ENCODE results near the gene RNPEPL1. TPM values are rescaled to one million over a fixed set of nuclear protein-coding genes. Genes with fewer than 3 reads are reported as not detected.
"Not testable (repeated sequence)": the region's sequence is repeated elsewhere in the genome, so short reads cannot be mapped to it uniquely, and the experiment has no call there.

Gene RNPEPL1
- polyA plus RNA-seq, 1 donor, result 61.8 TPM

GRCh38 chr2:240604291-240604938 is 36.1 kb downstream of the RNPEPL1 start:
- peaks cover 24% of the 10 kb centered on the region for H3K4me1 ChIP-seq (ENCODE audit: control insufficient read depth, insufficient read depth, low read length)
- peak overlapping the region; percentile 76 for H3K4me3 ChIP-seq (ENCODE audit: low read length)
- H3K27ac ChIP-seq (ENCODE audit: low read length), result peak overlapping the region; percentile 87
- peak; percentile 80 to 91 for DNase-seq
- peaks cover 15% of the 10 kb centered on the region for H3K36me3 ChIP-seq (ENCODE audit: control insufficient read depth, insufficient read depth, low read length)
- no peaks in the 10 kb centered on the region for H3K9me3 ChIP-seq (ENCODE audit: control insufficient read depth, low read depth, low read length)
- no CpG with 5 or more reads among the region's 11 CpGs for WGBS (ENCODE audit: insufficient coverage, low lambda C conversion rate)
- no peaks in the 10 kb centered on the region for H3K27me3 ChIP-seq (ENCODE audit: control insufficient read depth, insufficient read depth, low read length)

DNA sequence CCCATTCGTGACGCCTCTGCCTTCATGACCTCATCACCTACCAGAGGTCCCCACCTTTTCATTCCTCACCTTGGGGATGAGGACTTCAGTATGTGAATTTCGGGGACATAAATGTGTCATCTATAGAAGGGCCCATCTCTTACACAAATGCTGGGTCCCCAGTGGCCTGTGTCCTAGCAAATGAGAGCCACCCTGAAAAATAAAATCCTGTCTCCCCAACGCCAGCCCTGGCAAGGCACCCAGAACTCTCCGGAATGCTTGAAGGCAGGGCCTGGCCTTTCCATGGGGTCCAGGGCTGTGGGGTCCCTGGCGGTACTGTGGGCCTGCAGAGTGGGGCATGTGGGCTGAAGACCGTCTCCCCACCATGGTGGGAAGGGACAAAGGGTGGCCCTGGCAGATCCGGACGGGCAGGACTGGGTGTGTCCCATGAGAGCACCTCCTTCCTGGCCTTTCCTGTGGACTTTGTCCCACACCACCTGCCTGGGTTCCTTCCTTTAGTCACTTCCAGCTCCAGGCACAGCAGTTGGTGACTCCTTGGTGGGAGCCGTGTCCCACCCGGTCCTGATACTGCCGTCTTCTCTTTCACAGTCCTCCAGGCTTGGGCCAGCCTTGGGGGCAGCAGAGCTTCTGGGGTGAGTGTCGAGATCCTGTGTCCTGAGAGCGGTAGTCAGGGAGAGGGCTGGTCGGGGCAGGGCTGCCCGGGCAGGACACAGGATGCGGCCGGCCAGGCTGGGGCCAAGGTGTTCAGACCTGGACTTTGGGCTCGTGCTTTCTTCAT is 36.8 kb downstream of the RNPEPL1 start:
- peaks cover 24% of the 10 kb centered on the region for H3K4me1 ChIP-seq (ENCODE audit: control insufficient read depth, insufficient read depth, low read length)
- no peaks in the 10 kb centered on the region for H3K27me3 ChIP-seq (ENCODE audit: control insufficient read depth, insufficient read depth, low read length)
- H3K9me3 ChIP-seq (ENCODE audit: control insufficient read depth, low read depth, low read length), result no peaks in the 10 kb centered on the region
- H3K4me3 ChIP-seq (ENCODE audit: low read length), result peak overlapping the region; percentile 76
- WGBS (ENCODE audit: insufficient coverage, low lambda C conversion rate), result 20% methylated on average over 1 of the region's 19 CpGs
- peak; percentile 88 to 96 for DNase-seq
- H3K27ac ChIP-seq (ENCODE audit: low read length), result peak overlapping the region; percentile 87
- H3K36me3 ChIP-seq (ENCODE audit: control insufficient read depth, insufficient read depth, low read length), result peaks cover 13% of the 10 kb centered on the region

- Histone ChIP-seq H3K27me3 (ENCODE audit: control insufficient read depth, insufficient read depth, low read length) (no peaks in the 10 kb centered on the region), H3K4me1 (ENCODE audit: control insufficient read depth, insufficient read depth, low read length) (peaks cover 24% of the 10 kb centered on the region), H3K9me3 (ENCODE audit: control insufficient read depth, low read depth, low read length) (no peaks in the 10 kb centered on the region), H3K27ac (ENCODE audit: low read length) (peak overlapping the region; percentile 87), H3K4me3 (ENCODE audit: low read length) (peak overlapping the region; percentile 76), H3K36me3 (ENCODE audit: control insufficient read depth, insufficient read depth, low read length) (peaks cover 17% of the 10 kb centered on the region)
- no CpG with 5 or more reads among the region's 12 CpGs for WGBS (ENCODE audit: insufficient coverage, low lambda C conversion rate)
- no peak for DNase-seq
Observed at GRCh38 chr2:240605867-240606743, 37.8 kb downstream of the RNPEPL1 start.

DNA sequence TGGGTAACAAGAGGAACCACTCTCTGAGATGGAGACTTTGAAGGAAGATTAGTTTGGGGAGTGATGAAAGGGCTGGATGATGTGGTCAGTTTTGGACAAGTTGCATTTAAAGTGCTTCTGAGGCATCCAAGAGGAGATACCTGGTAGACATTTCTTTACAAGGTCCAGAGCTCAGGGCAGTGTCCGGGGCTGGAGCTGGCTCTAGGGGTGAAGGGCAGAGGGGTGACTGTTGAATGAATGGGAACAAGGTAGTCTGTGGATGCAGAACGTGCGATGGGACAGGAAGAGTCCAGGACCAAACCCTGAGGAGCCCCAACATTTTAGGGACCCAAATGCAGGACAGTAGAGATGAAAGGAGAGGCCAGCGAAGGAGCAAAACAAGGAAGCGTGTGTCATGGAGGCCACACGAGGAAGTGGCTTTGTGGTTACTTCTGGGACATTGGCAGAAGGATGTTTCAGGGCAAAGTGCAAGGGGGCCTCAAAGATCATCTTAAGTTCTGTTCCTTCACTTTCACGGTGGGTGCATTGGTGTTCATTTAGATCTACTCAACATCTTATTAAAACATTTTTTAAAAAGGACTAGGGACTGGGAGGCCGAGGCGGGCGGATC is 43.4 kb downstream of the RNPEPL1 start:
- no peak overlapping the region for H3K27ac ChIP-seq (ENCODE audit: low read length)
- H3K9me3 ChIP-seq (ENCODE audit: control insufficient read depth, low read depth, low read length), result peaks cover 6% of the 10 kb centered on the region
- no peak for DNase-seq
- H3K4me1 ChIP-seq (ENCODE audit: control insufficient read depth, insufficient read depth, low read length), result peaks cover 8% of the 10 kb centered on the region
- no CpG with 5 or more reads among the region's 10 CpGs for WGBS (ENCODE audit: insufficient coverage, low lambda C conversion rate)
- H3K4me3 ChIP-seq (ENCODE audit: low read length), result no peak overlapping the region
- H3K36me3 ChIP-seq (ENCODE audit: control insufficient read depth, insufficient read depth, low read length), result peaks cover 47% of the 10 kb centered on the region
- H3K27me3 ChIP-seq (ENCODE audit: control insufficient read depth, insufficient read depth, low read length), result no peaks in the 10 kb centered on the region

DNA sequence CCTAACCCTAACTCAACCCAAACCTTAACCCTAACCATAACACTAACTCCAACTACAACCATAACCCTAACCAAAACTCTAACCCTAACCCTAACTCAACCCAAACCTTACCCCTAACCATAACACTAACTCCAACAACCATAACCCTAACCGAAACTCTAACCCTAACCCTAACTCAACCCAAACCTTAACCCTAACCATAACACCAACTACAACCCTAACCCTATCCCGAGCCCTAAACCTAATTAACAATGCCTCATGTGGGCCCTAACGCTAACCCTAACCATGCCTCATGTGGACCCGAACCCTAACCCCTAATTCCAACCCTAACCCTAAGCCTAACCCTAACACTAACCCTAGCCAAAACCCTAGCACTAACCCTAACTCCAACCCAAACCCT is 45.5 kb downstream of the RNPEPL1 start:
- no peak for DNase-seq
- no CpG with 5 or more reads among the region's 4 CpGs for WGBS (ENCODE audit: insufficient coverage, low lambda C conversion rate)
- no peak overlapping the region for H3K27ac ChIP-seq (ENCODE audit: low read length)
- H3K4me3 ChIP-seq (ENCODE audit: low read length), result no peak overlapping the region
- no peaks in the 10 kb centered on the region for H3K27me3 ChIP-seq (ENCODE audit: control insufficient read depth, insufficient read depth, low read length)
- H3K36me3 ChIP-seq (ENCODE audit: control insufficient read depth, insufficient read depth, low read length), result peaks cover 63% of the 10 kb centered on the region
- H3K4me1 ChIP-seq (ENCODE audit: control insufficient read depth, insufficient read depth, low read length), result peaks cover 8% of the 10 kb centered on the region
- peaks cover 11% of the 10 kb centered on the region for H3K9me3 ChIP-seq (ENCODE audit: control insufficient read depth, low read depth, low read length)

DNA sequence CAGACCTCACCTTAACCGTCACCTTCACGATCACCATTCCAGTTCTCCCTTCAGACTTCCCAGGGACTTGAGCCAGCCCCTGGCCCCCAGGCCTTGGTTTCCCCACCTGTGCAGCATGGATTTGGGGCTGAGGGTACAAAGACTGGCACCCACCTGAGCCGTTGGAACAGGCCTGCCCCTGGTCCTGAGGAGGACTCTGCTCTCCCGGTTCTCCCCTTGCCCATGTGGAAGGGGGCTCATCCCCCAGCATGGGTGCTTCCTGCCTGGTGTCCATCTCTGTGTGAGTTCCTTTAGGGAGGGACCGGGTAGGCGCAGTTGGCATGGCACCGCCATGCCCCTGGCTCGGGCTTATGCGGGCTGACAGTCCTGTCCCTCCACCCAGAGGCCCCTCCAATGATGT is 46.1 kb downstream of the RNPEPL1 start:
- Histone ChIP-seq H3K4me3 (ENCODE audit: low read length) (no peak overlapping the region), H3K36me3 (ENCODE audit: control insufficient read depth, insufficient read depth, low read length) (peaks cover 68% of the 10 kb centered on the region), H3K27ac (ENCODE audit: low read length) (no peak overlapping the region), H3K9me3 (ENCODE audit: control insufficient read depth, low read depth, low read length) (peaks cover 11% of the 10 kb centered on the region), H3K27me3 (ENCODE audit: control insufficient read depth, insufficient read depth, low read length) (no peaks in the 10 kb centered on the region), H3K4me1 (ENCODE audit: control insufficient read depth, insufficient read depth, low read length) (peaks cover 8% of the 10 kb centered on the region)
- no CpG with 5 or more reads among the region's 9 CpGs for WGBS (ENCODE audit: insufficient coverage, low lambda C conversion rate)
- no peak for DNase-seq

DNA sequence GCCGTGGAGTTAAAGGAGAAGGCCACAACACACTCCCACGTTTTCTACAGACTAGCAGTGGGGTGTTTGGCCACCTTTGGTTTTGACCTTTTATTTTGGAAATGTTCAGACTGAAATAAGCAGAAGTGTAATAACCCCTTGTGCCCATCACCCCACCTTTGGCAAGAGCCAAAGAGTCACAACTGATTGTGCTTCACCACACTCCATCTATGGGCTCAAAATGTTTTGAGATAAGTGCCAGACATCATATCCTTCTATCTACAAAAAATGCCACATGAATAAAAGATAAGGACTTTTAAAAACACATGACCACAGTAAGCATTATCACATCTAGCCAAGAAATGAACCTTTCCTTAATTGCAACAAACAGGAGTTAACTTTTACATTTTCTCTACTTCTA is 47.1 kb downstream of the RNPEPL1 start:
- Histone ChIP-seq H3K36me3 (ENCODE audit: control insufficient read depth, insufficient read depth, low read length) (peaks cover 78% of the 10 kb centered on the region), H3K9me3 (ENCODE audit: control insufficient read depth, low read depth, low read length) (peaks cover 11% of the 10 kb centered on the region), H3K27me3 (ENCODE audit: control insufficient read depth, insufficient read depth, low read length) (no peaks in the 10 kb centered on the region), H3K27ac (ENCODE audit: low read length) (no peak overlapping the region), H3K4me1 (ENCODE audit: control insufficient read depth, insufficient read depth, low read length) (peaks cover 8% of the 10 kb centered on the region), H3K4me3 (ENCODE audit: low read length) (no peak overlapping the region)
- DNase-seq, result no peak
- no CpG with 5 or more reads among the region's 2 CpGs for WGBS (ENCODE audit: insufficient coverage, low lambda C conversion rate)

GRCh38 chr2:240615820-240616547 is 47.7 kb downstream of the RNPEPL1 start:
- DNase-seq, result no peak
- Histone ChIP-seq H3K27me3 (ENCODE audit: control insufficient read depth, insufficient read depth, low read length) (no peaks in the 10 kb centered on the region), H3K4me1 (ENCODE audit: control insufficient read depth, insufficient read depth, low read length) (peaks cover 8% of the 10 kb centered on the region), H3K4me3 (ENCODE audit: low read length) (no peak overlapping the region), H3K36me3 (ENCODE audit: control insufficient read depth, insufficient read depth, low read length) (peaks cover 78% of the 10 kb centered on the region), H3K9me3 (ENCODE audit: control insufficient read depth, low read depth, low read length) (peaks cover 11% of the 10 kb centered on the region), H3K27ac (ENCODE audit: low read length) (no peak overlapping the region)
- no CpG with 5 or more reads among the region's 20 CpGs for WGBS (ENCODE audit: insufficient coverage, low lambda C conversion rate)

DNA sequence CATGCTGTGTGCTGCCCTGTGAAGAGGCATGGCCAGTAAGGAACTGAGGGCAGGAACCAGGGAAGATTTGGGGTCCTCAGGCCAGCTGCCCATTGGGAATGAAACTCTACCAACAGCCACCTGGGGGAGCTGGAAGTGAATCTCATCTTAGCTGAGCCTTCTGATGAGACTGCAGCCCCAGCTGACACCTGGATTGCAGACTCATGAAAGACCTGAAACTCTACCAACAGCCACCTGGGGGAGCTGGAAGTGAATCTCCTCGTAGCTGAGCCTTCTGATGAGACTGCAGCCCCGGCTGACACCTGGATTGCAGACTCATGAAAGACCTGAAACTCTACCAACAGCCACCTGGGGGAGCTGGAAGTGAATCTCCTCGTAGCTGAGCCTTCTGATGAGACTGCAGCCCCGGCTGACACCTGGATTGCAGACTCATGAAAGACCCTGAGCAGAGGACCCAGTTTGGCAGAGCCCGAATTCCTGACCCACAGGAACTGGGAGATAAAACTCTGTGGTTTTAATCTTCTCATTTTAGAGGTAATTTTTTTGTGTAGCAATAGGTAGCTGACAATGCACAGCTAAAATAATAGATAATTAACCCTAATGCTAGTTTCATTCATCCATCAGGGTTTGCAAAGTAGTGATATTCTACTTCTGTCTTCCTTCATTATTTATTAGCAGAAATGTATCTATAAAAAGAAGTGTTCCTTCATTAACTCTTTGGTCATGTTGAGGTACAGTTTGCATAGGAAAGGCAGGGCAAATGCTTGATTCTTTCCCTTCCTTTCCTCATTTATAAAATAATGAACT is 48.8 kb downstream of the RNPEPL1 start:
- not testable (repeated sequence) for H3K4me1 ChIP-seq (ENCODE audit: control insufficient read depth, insufficient read depth, low read length); H3K4me3 ChIP-seq (ENCODE audit: low read length); H3K27me3 ChIP-seq (ENCODE audit: control insufficient read depth, insufficient read depth, low read length); H3K27ac ChIP-seq (ENCODE audit: low read length); DNase-seq
- Histone ChIP-seq H3K36me3 (ENCODE audit: control insufficient read depth, insufficient read depth, low read length) (peaks cover 80% of the 10 kb centered on the region), H3K9me3 (ENCODE audit: control insufficient read depth, low read depth, low read length) (peaks cover 11% of the 10 kb centered on the region)
- WGBS (ENCODE audit: insufficient coverage, low lambda C conversion rate), result no CpG with 5 or more reads among the region's 5 CpGs

Measured in large intestine (tissue), 3 donors.